Skeletal muscle satellite cell (primary cell): ENCODE measurements around the gene SIGLEC12. TPM values are rescaled to one million over a fixed set of nuclear protein-coding genes. Genes with fewer than 3 reads are reported as not detected.

Experiments used
- H3K27me3 ChIP-seq: 2 replicates; pipeline ENCODE4 v1.7.0; 2013; ENCODE audit warnings: low read length; ENCODE audit not compliant: control insufficient read depth, insufficient read depth
- H3K36me3 ChIP-seq: 2 replicates; pipeline ENCODE4 v1.7.0; 2013; ENCODE audit warnings: mild to moderate bottlenecking, control low read depth, low read length; ENCODE audit not compliant: insufficient read depth
- H3K4me1 ChIP-seq: 2 replicates; pipeline ENCODE4 v1.7.0; 2013; ENCODE audit warnings: low read length; ENCODE audit not compliant: control insufficient read depth, insufficient read depth
- H3K4me2 ChIP-seq: 2 replicates; pipeline ENCODE4 v1.7.0; 2013; ENCODE audit warnings: mild to moderate bottlenecking, low read length
- H3K4me3 ChIP-seq: 2 replicates; pipeline ENCODE4 v1.7.0; 2013; ENCODE audit warnings: low read length
- H3K9ac ChIP-seq: 2 replicates; pipeline ENCODE4 v1.7.0; 2013; ENCODE audit warnings: mild to moderate bottlenecking, low read depth, low read length, moderate library complexity
- H3K9me3 ChIP-seq: replicated peaks from 2 replicates; pipeline ENCODE4 v1.7.0; 2013; ENCODE audit warnings: mild to moderate bottlenecking, control low read depth, low read length
- total RNA-seq: library from RNA; depleted of rRNA; stranded (reverse); fragments of >200 nt; gene quantifications from 2 replicates; pipeline ENCODE4 v1.2.3, GENCODE V29; 2012; rRNA removed

SIGLEC12 gene
- total RNA-seq = not detected in 2 replicates

DNA sequence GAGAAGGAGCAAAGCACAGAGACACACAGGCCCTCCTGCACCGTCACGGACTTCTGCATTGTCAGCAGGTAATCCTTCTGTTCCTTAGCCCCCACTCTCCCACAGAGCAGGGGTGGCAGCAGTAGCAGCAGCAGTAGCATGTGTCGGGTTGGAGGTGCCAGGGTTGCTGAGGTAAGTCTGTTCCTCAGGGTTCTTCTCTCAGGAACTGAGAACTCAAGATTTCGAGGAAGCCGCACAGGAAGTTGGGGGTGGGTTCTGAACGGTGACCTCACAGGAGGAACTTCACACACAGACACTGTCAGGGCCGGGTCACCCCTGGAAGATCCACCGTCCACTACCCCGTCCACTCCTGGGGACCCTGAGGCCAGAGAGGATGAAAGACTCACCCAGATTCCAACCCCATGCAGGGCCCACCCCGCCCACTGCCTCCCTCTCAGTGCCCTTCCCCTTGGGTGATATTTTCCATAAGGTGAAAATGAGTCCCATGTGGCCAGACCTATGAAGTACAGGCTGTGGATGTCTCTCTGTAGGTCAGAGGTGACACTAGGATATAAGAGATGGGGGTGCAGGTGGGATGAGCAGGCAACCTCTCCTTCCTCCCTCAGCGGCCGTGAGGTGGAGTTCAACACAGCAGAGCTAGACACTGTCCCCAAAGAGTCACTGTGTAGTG, at the start of gene SIGLEC12:
SIGLEC12 (minus strand) TSS at position 207 of the 670 bp plus-strand sequence; CDS start at position 140, 67 bp downstream.
- Histone ChIP-seq H3K4me1 (no peaks in the 10 kb centered on the region), H3K9me3 (peaks cover 4% of the 10 kb centered on the region), H3K4me3 (no peak within 1 kb of the TSS), H3K4me2 (no peak within 1 kb of the TSS), H3K27me3 (no peaks in the 10 kb centered on the region), H3K9ac (no peak within 1 kb of the TSS), H3K36me3 (no peaks in the 10 kb centered on the region)

- Histone ChIP-seq H3K4me1 (no peaks in the 10 kb centered on the region), H3K36me3 (no peaks in the 10 kb centered on the region), H3K27me3 (no peaks in the 10 kb centered on the region), H3K4me3 (no peak overlapping the region), H3K9me3 (no peaks in the 10 kb centered on the region), H3K9ac (no peak overlapping the region), H3K4me2 (no peak overlapping the region)
These were observed 49.5 kb upstream of the SIGLEC12 start for GRCh38 chr19:51550848-51551672.

- no peaks in the 10 kb centered on the region for H3K9me3 ChIP-seq
- H3K9ac ChIP-seq = no peak overlapping the region
- no peak overlapping the region for H3K4me2 ChIP-seq
- no peaks in the 10 kb centered on the region for H3K36me3 ChIP-seq
- no peaks in the 10 kb centered on the region for H3K27me3 ChIP-seq
- H3K4me1 ChIP-seq = no peaks in the 10 kb centered on the region
- no peak overlapping the region for H3K4me3 ChIP-seq
These were observed 48.1 kb upstream of the SIGLEC12 start for GRCh38 chr19:51549533-51550324.

DNA sequence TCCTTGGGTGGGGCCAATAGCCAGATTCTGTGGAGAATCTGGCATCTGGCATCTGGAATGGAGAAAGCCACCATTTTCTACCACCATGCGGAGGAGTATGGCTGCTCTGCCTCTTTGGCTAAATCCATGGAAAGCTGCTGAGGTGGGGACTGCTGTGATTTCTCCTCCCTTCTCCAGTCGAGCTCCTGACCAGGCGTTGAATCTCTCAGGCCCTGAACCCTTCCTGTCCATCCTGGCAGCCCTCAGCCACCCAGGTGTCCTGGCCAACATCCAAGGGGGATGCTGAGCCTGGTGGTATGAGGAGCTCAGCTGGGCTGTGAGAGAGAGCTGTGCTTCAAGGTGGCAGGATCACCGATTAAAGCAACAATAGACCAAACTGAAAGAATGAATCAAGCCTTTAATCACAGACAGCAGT, 47.3 kb upstream of the SIGLEC12 start:
- H3K4me1 ChIP-seq = no peaks in the 10 kb centered on the region

DNA sequence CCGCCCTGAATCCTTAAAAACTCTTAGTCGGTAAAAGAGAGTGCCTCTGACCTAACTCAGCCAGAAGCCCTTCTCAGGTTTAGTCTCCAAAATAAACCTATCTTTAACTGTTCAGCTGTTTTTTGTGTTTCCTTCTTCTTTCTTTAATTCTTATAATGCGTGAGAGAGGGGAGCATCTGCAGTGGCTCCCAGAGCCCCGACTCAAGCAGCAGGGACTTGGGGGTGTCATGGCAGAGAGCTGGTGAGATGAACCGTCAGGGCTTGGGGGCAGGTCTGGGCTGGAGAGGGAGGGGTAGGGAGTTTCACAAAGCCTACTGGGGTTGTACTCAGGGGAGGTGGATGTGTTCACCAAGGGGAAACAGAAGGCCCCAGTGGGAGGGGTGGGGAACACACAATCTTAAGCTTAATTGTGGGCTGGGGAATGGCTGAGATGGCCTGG, 46.6 kb upstream of the SIGLEC12 start:
- Histone ChIP-seq H3K9me3 (peaks cover 2% of the 10 kb centered on the region), H3K4me2 (no peak overlapping the region), H3K4me1 (no peaks in the 10 kb centered on the region), H3K27me3 (no peaks in the 10 kb centered on the region), H3K36me3 (no peaks in the 10 kb centered on the region), H3K9ac (no peak overlapping the region), H3K4me3 (no peak overlapping the region)

More for the DNA sequence above, 47.3 kb upstream of the SIGLEC12 start:
- H3K4me3 ChIP-seq = no peak overlapping the region
- H3K36me3 ChIP-seq = no peaks in the 10 kb centered on the region
- H3K9ac ChIP-seq = no peak overlapping the region
- no peaks in the 10 kb centered on the region for H3K27me3 ChIP-seq
- no peak overlapping the region for H3K4me2 ChIP-seq
- peaks cover 2% of the 10 kb centered on the region for H3K9me3 ChIP-seq

DNA sequence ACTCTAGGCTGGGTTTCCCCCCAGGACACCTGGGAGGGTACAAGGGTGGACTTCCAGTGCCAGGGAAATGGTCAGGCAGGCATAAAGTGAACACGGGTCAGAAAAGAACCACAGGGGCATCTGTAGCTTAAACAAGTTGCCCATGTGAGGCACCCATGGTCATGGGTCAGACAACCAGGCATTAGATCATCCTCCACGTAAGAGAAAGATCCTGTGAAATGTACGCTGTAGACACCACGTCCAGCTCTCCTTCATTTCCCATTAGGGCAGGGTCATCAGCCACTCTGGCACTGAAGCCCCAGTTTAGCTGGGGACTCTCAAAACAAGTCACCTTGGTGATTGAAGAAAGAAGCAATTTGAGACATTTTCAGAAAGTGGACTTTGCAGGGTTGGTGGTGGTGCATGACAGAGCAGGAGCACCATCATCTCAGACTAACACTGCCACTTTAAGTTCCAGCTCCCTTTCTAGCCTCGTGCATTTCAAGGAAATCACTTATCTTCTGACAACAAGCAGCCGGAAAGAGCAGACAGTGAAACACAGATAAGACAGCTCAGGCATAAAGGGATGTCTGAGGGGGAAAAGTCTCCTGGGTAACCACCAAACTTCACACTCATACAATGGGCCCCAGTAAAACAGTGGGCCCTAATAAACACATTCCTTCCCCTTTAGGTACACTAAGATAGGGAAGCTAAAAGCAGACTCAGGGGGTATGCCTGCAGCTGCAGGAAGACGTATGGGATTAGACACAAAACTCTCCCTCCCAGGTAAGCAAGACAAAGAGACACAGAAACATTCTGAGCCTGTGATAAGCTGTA, 46.0 kb upstream of the SIGLEC12 start:
- Histone ChIP-seq H3K4me2 (no peak overlapping the region), H3K36me3 (no peaks in the 10 kb centered on the region), H3K4me3 (no peak overlapping the region), H3K27me3 (no peaks in the 10 kb centered on the region), H3K9ac (no peak overlapping the region), H3K9me3 (peaks cover 2% of the 10 kb centered on the region), H3K4me1 (no peaks in the 10 kb centered on the region)

DNA sequence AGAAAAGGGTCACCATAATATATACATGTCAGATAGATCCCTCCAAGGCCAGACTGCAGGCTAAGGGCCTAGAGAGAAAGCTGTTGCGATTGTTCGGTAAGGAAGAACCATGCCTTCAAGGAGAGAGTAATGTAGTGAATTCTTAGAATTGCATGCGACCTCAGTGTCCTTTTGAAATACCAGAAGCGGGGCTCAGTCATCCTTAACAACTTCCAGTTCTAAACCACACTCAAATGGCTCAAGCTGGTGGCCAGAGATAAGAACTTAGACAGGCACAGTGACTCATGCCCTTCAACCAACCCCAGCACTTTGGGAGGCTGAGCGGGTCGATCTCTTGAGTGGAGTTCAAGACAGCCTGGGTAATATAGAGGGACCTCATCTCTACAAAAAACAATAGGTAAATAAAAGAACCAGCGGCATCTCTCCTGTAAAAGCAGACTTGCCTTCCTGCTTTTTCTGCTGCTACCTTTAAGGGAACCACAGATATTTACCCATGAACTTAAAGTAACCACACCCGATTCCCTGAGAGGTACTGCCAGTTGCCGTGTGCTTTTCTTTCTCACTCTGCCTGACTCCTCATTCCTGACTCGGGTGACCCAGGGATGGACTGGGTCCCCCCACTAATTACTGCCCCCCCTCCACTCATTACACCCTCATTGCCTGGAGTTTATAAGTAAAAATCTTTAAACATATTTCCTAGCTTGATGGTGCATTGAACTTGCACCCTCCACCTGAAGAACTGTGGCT, 45.2 kb upstream of the SIGLEC12 start:
- Histone ChIP-seq H3K4me2 (no peak overlapping the region), H3K4me3 (no peak overlapping the region), H3K9ac (no peak overlapping the region), H3K4me1 (no peaks in the 10 kb centered on the region), H3K36me3 (no peaks in the 10 kb centered on the region), H3K9me3 (peaks cover 2% of the 10 kb centered on the region), H3K27me3 (no peaks in the 10 kb centered on the region)

DNA sequence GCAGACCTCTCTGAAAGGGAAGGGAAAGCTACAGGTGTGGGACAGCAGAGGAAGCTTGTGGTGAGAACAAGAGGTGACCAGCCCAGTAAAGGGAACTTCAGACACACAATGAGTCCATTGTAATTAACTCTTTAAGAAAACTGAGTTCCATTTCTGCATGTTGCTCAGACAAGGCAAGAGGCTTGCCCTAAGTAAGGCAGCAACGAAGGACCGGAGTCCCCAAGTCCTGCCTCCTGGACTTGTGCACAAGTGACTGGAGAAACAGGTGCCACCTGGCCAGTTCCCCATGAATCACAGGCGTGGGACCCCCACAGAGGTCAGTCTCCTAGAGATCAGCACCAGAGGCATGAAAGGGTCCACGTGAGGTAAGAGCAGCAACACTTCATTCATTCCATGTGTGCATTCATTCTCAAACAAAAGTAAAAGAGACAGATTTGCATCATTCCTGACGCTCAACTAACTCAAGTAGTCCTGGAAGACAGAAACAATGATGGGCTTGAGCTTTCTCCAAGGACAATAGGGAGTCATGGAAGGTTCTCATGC, 44.6 kb upstream of the SIGLEC12 start:
- no peak overlapping the region for H3K9ac ChIP-seq
- no peak overlapping the region for H3K4me2 ChIP-seq
- H3K4me1 ChIP-seq = no peaks in the 10 kb centered on the region

DNA sequence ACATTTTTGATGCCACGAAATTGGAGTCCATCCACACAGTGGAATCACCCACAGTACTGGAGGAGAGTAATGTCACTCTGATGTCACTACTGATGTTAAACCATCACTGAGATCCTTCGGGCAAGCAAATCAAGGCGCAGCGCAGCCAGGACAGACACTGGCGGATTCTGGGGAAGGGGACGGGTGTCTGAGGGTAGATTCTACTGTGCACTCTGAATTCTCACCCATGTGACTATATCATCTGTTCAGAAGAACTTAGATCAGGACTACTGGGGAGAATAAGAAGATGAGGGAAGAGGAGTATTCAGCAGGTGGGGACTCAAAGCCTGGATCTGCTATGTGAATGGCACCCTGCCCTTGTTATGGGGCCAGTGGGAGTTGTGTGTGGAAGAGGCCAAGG, 42.4 kb upstream of the SIGLEC12 start:
- peaks cover 2% of the 10 kb centered on the region for H3K9me3 ChIP-seq
- H3K9ac ChIP-seq = no peak overlapping the region
- no peaks in the 10 kb centered on the region for H3K4me1 ChIP-seq
- no peak overlapping the region for H3K4me2 ChIP-seq
- H3K27me3 ChIP-seq = no peaks in the 10 kb centered on the region
- H3K36me3 ChIP-seq = no peaks in the 10 kb centered on the region
- H3K4me3 ChIP-seq = no peak overlapping the region

More for the DNA sequence above, 44.6 kb upstream of the SIGLEC12 start:
- Histone ChIP-seq H3K27me3 (no peaks in the 10 kb centered on the region), H3K4me3 (no peak overlapping the region), H3K9me3 (peaks cover 2% of the 10 kb centered on the region), H3K36me3 (no peaks in the 10 kb centered on the region)

- Histone ChIP-seq H3K9ac (no peak overlapping the region), H3K27me3 (no peaks in the 10 kb centered on the region), H3K9me3 (peaks cover 2% of the 10 kb centered on the region), H3K4me1 (no peaks in the 10 kb centered on the region), H3K4me3 (no peak overlapping the region), H3K4me2 (no peak overlapping the region), H3K36me3 (no peaks in the 10 kb centered on the region)
These were observed 41.1 kb upstream of the SIGLEC12 start for GRCh38 chr19:51542699-51543098.
